HL-60 (cell line): ENCODE measurements around the gene TJP2.

Source experiments
- DNase-seq, 2 experiments: peaks; one replicate each; pipeline ENCODE4 v3.0.0-alpha.2; 2010 to 2020; ENCODE audit warnings: low read depth in 1 of 2, low spot score in 1 of 2
- H3K27ac ChIP-seq: fragments of 250-450 bp; sonication (Bioruptor Pico); replicated peaks from 2 replicates; pipeline ENCODE4 v1.5.1; 2020; ENCODE audit warnings: mild to moderate bottlenecking, moderate library complexity
- H3K27me3 ChIP-seq: fragments of 250-450 bp; sonication (Bioruptor Pico); 2 replicates; pipeline ENCODE4 v1.5.1; 2021; ENCODE audit warnings: mild to moderate bottlenecking, moderate library complexity; ENCODE audit not compliant: insufficient read depth, poor library complexity, severe bottlenecking
- H3K4me3 ChIP-seq: replicated peaks from 2 replicates; pipeline ENCODE4 v1.5.1; 2011; ENCODE audit warnings: mild to moderate bottlenecking, control low read depth, low read length; ENCODE audit not compliant: insufficient read depth
- GABPA ChIP-seq: IDR thresholded peaks from 2 replicates; pipeline ENCODE4 v1.6.1; 2012; ENCODE audit warnings: low read depth
- POLR2AphosphoS5 ChIP-seq: IDR thresholded peaks from 2 replicates; pipeline ENCODE4 v1.6.1; 2012; ENCODE audit warnings: low read depth
- SPI1 ChIP-seq: IDR thresholded peaks from 2 replicates; pipeline ENCODE4 v1.6.1; 2012; ENCODE audit warnings: low read depth, mild to moderate bottlenecking, borderline replicate concordance
- TF ChIP-seq, protein P1 (sequence below): IDR thresholded peaks from one replicate; pipeline ENCODE4 v1.5.1; 2011; ENCODE audit warnings: low read length, control low read depth, inconsistent platforms; ENCODE audit not compliant: insufficient read depth
- TF ChIP-seq, protein P2 (sequence below): IDR thresholded peaks from 2 replicates; pipeline ENCODE4 v1.6.1; 2012; ENCODE audit warnings: low read depth; ENCODE audit not compliant: insufficient replicate concordance

Gene TJP2

DNA sequence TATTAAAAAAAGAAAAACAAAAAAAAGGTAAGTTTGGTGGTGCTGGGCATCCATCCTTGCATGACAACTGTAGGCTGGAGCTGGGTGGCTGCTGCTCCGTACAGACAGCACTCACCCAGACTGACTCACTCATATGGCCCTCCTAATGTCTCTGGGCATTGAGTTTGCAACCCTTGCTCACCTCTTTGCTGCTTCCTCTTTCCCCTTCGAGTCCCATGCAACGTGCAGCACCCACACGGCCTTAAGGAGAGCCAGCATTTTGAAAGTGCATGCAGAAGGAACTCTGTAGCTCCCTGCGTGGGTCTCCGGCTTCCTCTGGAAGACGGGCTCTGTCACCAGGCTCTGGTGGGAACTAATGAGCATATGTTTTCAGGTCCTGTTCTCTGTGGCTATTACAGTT lies 90.4 kb downstream of the TJP2 start:
- TF ChIP-seq GABPA (no peak), SPI1 (no peak; the same call in 1 of the 2 replicates), POLR2AphosphoS5 (no peak)
- TF ChIP-seq, protein P1, sequence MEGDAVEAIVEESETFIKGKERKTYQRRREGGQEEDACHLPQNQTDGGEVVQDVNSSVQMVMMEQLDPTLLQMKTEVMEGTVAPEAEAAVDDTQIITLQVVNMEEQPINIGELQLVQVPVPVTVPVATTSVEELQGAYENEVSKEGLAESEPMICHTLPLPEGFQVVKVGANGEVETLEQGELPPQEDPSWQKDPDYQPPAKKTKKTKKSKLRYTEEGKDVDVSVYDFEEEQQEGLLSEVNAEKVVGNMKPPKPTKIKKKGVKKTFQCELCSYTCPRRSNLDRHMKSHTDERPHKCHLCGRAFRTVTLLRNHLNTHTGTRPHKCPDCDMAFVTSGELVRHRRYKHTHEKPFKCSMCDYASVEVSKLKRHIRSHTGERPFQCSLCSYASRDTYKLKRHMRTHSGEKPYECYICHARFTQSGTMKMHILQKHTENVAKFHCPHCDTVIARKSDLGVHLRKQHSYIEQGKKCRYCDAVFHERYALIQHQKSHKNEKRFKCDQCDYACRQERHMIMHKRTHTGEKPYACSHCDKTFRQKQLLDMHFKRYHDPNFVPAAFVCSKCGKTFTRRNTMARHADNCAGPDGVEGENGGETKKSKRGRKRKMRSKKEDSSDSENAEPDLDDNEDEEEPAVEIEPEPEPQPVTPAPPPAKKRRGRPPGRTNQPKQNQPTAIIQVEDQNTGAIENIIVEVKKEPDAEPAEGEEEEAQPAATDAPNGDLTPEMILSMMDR = no peak
- TF ChIP-seq, protein P2, sequence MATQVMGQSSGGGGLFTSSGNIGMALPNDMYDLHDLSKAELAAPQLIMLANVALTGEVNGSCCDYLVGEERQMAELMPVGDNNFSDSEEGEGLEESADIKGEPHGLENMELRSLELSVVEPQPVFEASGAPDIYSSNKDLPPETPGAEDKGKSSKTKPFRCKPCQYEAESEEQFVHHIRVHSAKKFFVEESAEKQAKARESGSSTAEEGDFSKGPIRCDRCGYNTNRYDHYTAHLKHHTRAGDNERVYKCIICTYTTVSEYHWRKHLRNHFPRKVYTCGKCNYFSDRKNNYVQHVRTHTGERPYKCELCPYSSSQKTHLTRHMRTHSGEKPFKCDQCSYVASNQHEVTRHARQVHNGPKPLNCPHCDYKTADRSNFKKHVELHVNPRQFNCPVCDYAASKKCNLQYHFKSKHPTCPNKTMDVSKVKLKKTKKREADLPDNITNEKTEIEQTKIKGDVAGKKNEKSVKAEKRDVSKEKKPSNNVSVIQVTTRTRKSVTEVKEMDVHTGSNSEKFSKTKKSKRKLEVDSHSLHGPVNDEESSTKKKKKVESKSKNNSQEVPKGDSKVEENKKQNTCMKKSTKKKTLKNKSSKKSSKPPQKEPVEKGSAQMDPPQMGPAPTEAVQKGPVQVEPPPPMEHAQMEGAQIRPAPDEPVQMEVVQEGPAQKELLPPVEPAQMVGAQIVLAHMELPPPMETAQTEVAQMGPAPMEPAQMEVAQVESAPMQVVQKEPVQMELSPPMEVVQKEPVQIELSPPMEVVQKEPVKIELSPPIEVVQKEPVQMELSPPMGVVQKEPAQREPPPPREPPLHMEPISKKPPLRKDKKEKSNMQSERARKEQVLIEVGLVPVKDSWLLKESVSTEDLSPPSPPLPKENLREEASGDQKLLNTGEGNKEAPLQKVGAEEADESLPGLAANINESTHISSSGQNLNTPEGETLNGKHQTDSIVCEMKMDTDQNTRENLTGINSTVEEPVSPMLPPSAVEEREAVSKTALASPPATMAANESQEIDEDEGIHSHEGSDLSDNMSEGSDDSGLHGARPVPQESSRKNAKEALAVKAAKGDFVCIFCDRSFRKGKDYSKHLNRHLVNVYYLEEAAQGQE = no peak
- Histone ChIP-seq H3K27me3 (no peaks in the 10 kb centered on the region), H3K4me3 (no peak overlapping the region), H3K27ac (no peak overlapping the region)
- DNase-seq = peak; percentile 3 to 59

DNA sequence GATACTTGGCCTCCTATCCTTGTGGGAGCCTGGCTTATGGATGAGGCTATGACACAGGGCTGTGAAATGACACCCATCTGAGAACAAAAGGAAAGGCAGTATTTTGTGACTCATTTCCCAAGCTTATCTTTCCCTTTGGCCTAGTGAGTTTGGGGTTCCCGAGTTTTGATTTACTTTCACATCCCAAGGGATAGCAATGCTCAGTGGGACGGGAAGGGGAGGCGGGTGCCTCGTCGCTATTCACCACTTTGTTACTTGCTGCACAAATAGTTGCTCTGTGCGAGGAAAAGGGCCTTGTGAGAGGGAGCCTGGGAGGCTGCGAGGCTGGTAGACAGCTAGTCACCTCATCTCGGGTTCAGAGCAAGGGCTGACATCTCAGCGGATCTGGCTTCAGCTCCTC lies 91.8 kb downstream of the TJP2 start:
- Histone ChIP-seq H3K4me3 (no peak overlapping the region), H3K27ac (no peak overlapping the region), H3K27me3 (no peaks in the 10 kb centered on the region)
- TF ChIP-seq, protein P1 = no peak
- TF ChIP-seq POLR2AphosphoS5 (no peak), SPI1 (no peak), GABPA (no peak)
- TF ChIP-seq, protein P2 = no peak
- no peak for DNase-seq

DNA sequence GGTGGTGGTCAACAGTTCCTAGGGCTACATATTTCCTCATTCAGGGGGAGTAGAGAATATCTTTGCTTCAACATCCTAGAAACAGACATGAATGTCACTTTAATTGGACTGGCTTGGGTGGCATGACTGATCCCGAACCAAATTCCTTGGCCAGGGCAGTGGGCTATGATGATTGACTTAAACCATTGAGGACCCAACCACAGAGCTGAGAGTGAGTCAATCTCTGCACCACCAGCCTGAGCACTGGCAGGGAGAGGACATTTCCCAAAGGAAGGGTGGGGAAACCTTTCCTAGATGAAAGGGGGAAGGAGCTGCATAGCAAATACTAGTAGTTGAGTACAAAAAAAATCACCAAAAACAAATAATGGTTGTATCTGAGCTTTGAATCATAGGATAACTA lies 98.1 kb downstream of the TJP2 start:
- Histone ChIP-seq H3K4me3 (no peak overlapping the region), H3K27ac (no peak overlapping the region), H3K27me3 (no peaks in the 10 kb centered on the region)
- no peak for TF ChIP-seq POLR2AphosphoS5
- no peak for TF ChIP-seq SPI1
- no peak for DNase-seq

DNA sequence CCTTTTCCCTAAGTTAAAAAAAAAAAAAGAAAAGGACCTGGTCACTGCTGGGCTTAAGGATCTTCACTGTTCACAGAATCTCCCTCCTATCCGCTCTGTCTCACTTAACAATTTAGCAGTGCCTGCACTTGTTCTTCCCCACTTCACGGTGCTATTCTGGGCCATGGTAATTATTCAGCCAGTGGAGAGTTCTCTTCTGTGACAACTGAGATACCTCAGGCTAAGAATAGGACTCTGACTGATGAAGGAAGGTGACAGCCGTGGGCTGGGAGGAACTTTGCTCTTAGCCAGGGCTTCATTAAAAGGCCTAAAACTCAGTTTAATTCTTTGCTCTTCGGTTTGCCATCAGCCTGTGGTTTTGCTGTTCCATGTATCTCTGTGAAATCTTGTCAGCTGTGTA lies 99.1 kb downstream of the TJP2 start:
- H3K4me3 ChIP-seq = no peak overlapping the region
- H3K27ac ChIP-seq = no peak overlapping the region
- no peaks in the 10 kb centered on the region for H3K27me3 ChIP-seq
- TF ChIP-seq, protein P1 = no peak
- TF ChIP-seq, protein P2 = no peak
- TF ChIP-seq SPI1 (no peak), GABPA (no peak), POLR2AphosphoS5 (no peak)
- no peak for DNase-seq
